PC-9 (cell line): Measurements from ENCODE around the gene ZDHHC14. TPM values are rescaled to one million over a fixed set of nuclear protein-coding genes. Genes with fewer than 3 reads are reported as not detected.

Experiments
- BruUV-seq: library from RNA; stranded (reverse); fragments of 400-500 nt; replicated peaks from 2 replicates; lab custom pipeline; 2021; lab: Mats Ljungman, UMichigan
- CTCF ChIA-PET: fragments of 300-600 bp; sonication (Branson Sonifier 250); formaldehyde crosslinking; loops from one replicate; lab custom pipeline; 2022; ENCODE audit warnings: antibody characterized with exemption; lab: Charles Lee
- POLR2A ChIA-PET: fragments of 300-600 bp; sonication (Branson Sonifier 250); formaldehyde crosslinking; loops from one replicate; lab custom pipeline; 2022; ENCODE audit warnings: antibody characterized with exemption; ENCODE audit not compliant: unreplicated experiment; lab: Charles Lee
- DNase-seq, 2 experiments: peaks; one replicate each; pipeline versions ENCODE4 v3.0.0 to v3.0.0-alpha.2; 2015 to 2022; ENCODE audit warnings: mixed read lengths in 1 of 2
- H2AFZ ChIP-seq: fragments of 200-600 bp; sonication (generic); 2 replicates; pipeline ENCODE4 v1.8.1; 2017; ENCODE audit warnings: antibody characterized with exemption
- H3F3A ChIP-seq: fragments of 200-600 bp; sonication (generic); 2 replicates; pipeline ENCODE4 v1.8.1; 2017; ENCODE audit warnings: antibody characterized with exemption, mild to moderate bottlenecking, low read depth; ENCODE audit not compliant: insufficient read depth
- H3K27ac ChIP-seq: fragments of 200-600 bp; sonication (generic); 2 replicates; pipeline ENCODE4 v1.6.1; 2016; ENCODE audit warnings: mixed run types
- H3K27me3 ChIP-seq: fragments of 200-600 bp; sonication (generic); 2 replicates; pipeline ENCODE4 v1.6.1; 2016; ENCODE audit warnings: low read depth, mixed run types; ENCODE audit not compliant: insufficient read depth
- H3K36me3 ChIP-seq: fragments of 200-600 bp; sonication (generic); 2 replicates; pipeline ENCODE4 v1.6.1; 2016; ENCODE audit warnings: low read depth, mixed run types
- H3K4me1 ChIP-seq: fragments of 200-600 bp; sonication (generic); replicated peaks from 2 replicates; pipeline ENCODE4 v1.6.1; 2016; ENCODE audit warnings: mixed run types; ENCODE audit not compliant: insufficient read depth
- H3K4me2 ChIP-seq: fragments of 200-600 bp; sonication (generic); 2 replicates; pipeline ENCODE4 v1.6.1; 2017; ENCODE audit warnings: mixed run types
- H3K4me3 ChIP-seq: fragments of 200-600 bp; sonication (generic); 2 replicates; pipeline ENCODE4 v1.6.1; 2016; ENCODE audit warnings: mixed run types
- H3K79me2 ChIP-seq: fragments of 200-600 bp; sonication (generic); 2 replicates; pipeline ENCODE4 v1.6.1; 2017; ENCODE audit warnings: low read depth, mixed run types
- H3K9me2 ChIP-seq: fragments of 200-600 bp; sonication (generic); 2 replicates; pipeline ENCODE4 v1.8.1; 2017; ENCODE audit warnings: mild to moderate bottlenecking; ENCODE audit not compliant: insufficient read depth
- H3K9me3 ChIP-seq: fragments of 200-600 bp; sonication (generic); 2 replicates; pipeline ENCODE4 v1.8.1; 2016; ENCODE audit warnings: low read depth; ENCODE audit not compliant: insufficient read depth
- H4K20me1 ChIP-seq: fragments of 200-600 bp; sonication (generic); 2 replicates; pipeline ENCODE4 v1.8.1; 2017; ENCODE audit not compliant: insufficient read depth
- EZH2 ChIP-seq: fragments of 200-600 bp; sonication (generic); IDR thresholded peaks from 2 replicates; pipeline ENCODE4 v1.8.0; 2017; ENCODE audit warnings: antibody characterized with exemption, low read depth
- intact Hi-C: fragments of 100-400 bp; cut with micrococcal nuclease; formaldehyde crosslinking; loops from one replicate; pipeline ENCODE4 v1.10.0; 2022; ENCODE audit not compliant: unreplicated experiment
- total RNA-seq: library from RNA; stranded (reverse); gene quantifications from 2 replicates; pipeline ENCODE4 v1.2.3, GENCODE V29; 2021
- TF ChIP-seq, protein P1 (sequence below): fragments of 200-600 bp; sonication (generic); conservative IDR thresholded peaks from 2 replicates; pipeline ENCODE4 v1.6.1; 2017; ENCODE audit warnings: mixed run types, antibody characterized with exemption, mild to moderate bottlenecking, moderate library complexity

Gene ZDHHC14
- total RNA-seq, 1 experiment from 2014 or later: 5.6 TPM

DNA sequence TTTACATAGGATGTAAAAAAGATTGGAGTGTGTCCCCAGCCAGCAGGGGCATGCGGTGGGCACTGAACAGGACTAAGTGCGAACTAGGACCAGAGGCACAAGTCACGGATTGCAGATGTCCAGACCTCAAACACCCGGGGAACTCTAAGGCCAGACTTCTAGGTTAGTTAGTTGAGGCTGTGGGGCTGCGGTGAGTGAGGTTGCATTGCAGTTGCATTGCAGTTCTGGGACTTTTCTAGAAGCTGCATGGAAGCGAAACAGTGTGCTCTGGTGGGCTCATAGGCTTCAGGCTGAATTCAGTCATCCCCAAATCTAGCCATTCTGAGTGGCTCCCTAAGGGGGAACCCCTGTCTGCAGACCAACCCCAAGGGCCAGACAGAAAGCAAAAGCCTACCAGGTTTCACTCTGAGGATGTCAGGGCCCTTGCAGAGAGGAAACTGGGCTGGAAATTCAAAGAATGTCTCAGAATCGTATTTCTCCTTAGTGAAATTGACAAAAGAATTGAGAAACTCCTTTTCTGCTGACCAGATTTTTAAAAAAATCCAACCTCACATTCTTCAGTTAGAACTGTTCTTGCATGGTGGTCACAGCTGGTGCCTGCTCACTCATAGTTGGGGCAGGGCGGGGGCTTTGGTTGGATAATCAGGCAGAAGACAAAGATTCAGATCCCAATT, 182.8 kb downstream of the ZDHHC14 start:
- Histone ChIP-seq H3K36me3 (no peaks in the 10 kb centered on the region), H3K27ac (no peak overlapping the region), H3F3A (no peaks in the 10 kb centered on the region), H3K4me1 (no peaks in the 10 kb centered on the region), H2AFZ (no peak overlapping the region), H3K4me3 (no peak overlapping the region), H4K20me1 (no peaks in the 10 kb centered on the region), H3K9me3 (no peaks in the 10 kb centered on the region), H3K27me3 (no peaks in the 10 kb centered on the region), H3K4me2 (no peak overlapping the region), H3K9me2 (no peaks in the 10 kb centered on the region), H3K79me2 (no peaks in the 10 kb centered on the region)
- BruUV-seq: no TSS peak
- TF ChIP-seq, protein P1, sequence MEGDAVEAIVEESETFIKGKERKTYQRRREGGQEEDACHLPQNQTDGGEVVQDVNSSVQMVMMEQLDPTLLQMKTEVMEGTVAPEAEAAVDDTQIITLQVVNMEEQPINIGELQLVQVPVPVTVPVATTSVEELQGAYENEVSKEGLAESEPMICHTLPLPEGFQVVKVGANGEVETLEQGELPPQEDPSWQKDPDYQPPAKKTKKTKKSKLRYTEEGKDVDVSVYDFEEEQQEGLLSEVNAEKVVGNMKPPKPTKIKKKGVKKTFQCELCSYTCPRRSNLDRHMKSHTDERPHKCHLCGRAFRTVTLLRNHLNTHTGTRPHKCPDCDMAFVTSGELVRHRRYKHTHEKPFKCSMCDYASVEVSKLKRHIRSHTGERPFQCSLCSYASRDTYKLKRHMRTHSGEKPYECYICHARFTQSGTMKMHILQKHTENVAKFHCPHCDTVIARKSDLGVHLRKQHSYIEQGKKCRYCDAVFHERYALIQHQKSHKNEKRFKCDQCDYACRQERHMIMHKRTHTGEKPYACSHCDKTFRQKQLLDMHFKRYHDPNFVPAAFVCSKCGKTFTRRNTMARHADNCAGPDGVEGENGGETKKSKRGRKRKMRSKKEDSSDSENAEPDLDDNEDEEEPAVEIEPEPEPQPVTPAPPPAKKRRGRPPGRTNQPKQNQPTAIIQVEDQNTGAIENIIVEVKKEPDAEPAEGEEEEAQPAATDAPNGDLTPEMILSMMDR: no peak
- no peak for TF ChIP-seq EZH2
- CTCF ChIA-PET: no interaction called here
- intact Hi-C loops: no loop called here
- POLR2A ChIA-PET: no interaction called here
- DNase-seq: no peak

DNA sequence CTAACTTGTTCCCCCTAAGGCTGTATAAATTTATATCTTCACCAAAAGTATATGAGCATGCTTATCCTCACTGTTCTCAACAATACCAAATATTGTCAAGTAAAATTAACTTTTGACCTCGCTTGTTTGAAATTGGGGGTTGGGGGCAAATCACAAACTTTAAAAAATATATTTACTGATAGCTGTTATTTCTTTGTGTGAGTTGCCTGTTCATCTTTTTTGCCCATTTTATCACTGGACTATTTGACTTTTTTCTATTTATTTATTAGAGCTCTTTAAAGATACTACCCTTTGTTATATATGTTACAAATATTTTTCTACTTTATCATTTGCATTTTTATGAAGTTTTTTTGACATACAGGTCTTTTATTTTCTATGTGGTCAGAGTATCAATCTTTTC, 187.7 kb downstream of the ZDHHC14 start:
- TF ChIP-seq, protein P1: no peak
- TF ChIP-seq EZH2: no peak

DNA sequence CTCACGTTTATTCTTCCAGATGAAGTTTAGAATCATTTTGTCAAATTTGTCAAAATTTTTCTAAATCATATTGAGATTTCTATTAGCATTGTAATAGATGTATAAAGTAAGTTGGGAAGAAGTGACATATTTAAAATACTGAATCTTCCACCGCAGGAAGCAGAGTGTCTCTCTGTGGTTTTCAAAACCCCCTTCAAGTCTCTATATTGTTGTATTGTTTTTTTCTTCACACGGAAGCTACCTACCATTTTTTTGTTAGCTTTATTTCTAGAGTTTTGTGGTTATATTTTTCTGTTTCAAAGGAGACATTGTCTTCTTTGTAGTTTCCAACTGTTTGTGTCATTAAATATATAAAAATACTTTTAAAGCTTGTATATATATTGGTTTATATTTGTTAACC, 188.6 kb downstream of the ZDHHC14 start:
- no peaks in the 10 kb centered on the region for H3K9me2 ChIP-seq
- CTCF ChIA-PET: no interaction called here
- no TSS peak for BruUV-seq
- no peaks in the 10 kb centered on the region for H3K79me2 ChIP-seq
- POLR2A ChIA-PET: no interaction called here
- H3K4me3 ChIP-seq: no peak overlapping the region
- no peaks in the 10 kb centered on the region for H3K9me3 ChIP-seq
- no peaks in the 10 kb centered on the region for H3K4me1 ChIP-seq
- no peak overlapping the region for H2AFZ ChIP-seq
- TF ChIP-seq, protein P1: no peak
- TF ChIP-seq EZH2: no peak
- H3F3A ChIP-seq: 0 out of 2 replicates have a peak, but pooled peaks cover 4% of the 10 kb centered on the region
- no peak overlapping the region for H3K4me2 ChIP-seq
- intact Hi-C loops: no loop called here
- H3K27ac ChIP-seq: no peak overlapping the region
- no peaks in the 10 kb centered on the region for H3K27me3 ChIP-seq
- H3K36me3 ChIP-seq: no peaks in the 10 kb centered on the region
- no peak for DNase-seq
- H4K20me1 ChIP-seq: no peaks in the 10 kb centered on the region

More for the DNA sequence above, 187.7 kb downstream of the ZDHHC14 start:
- no peaks in the 10 kb centered on the region for H3K79me2 ChIP-seq
- H4K20me1 ChIP-seq: no peaks in the 10 kb centered on the region
- H3K9me2 ChIP-seq: no peaks in the 10 kb centered on the region
- BruUV-seq: no TSS peak
- no peak overlapping the region for H3K4me3 ChIP-seq
- no peak overlapping the region for H2AFZ ChIP-seq
- no peaks in the 10 kb centered on the region for H3K27me3 ChIP-seq
- no peaks in the 10 kb centered on the region for H3K4me1 ChIP-seq
- ChIA-PET POLR2A (interaction anchor here (0.6 kb wide), 1 partner anchor 115 kb away, joined by 8 read pairs; no protein-coding TSS in a partner anchor), CTCF (no interaction called here)
- 0 out of 2 replicates have a peak, but pooled peaks cover 4% of the 10 kb centered on the region for H3F3A ChIP-seq
- intact Hi-C loops: no loop called here
- H3K27ac ChIP-seq: no peak overlapping the region
- H3K4me2 ChIP-seq: no peak overlapping the region
- H3K9me3 ChIP-seq: no peaks in the 10 kb centered on the region
- no peaks in the 10 kb centered on the region for H3K36me3 ChIP-seq
- DNase-seq: no peak
